Measurements from ENCODE around the gene EHD1. TPM values are rescaled to one million over a fixed set of nuclear protein-coding genes. Genes with fewer than 3 reads are reported as not detected.

EHD1 gene
- total and polyA plus RNA-seq, 2 of the 8 experiments (the other 6 are each of a cell fraction or from before 2014, with no cell fraction given), result 31.5 to 42.9 TPM

DNA sequence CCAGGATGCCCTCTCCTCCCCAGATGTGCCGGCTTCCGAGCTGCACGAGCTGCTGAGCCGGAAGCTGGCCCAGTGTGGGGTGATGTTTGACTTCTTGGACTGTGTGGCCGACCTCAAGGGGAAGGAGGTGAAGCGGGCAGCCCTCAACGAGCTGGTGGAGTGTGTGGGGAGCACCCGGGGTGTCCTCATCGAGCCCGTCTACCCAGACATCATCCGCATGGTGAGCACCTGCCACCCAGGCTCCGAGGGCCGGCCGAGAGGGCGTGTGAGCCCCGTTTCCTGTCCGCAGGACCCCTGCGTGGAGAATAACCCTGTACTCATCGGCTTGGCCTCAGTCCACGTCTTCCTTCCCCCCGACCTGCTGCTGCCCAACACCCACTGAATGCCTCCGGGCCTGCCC lies 48.3 kb upstream of the EHD1 start (continued):
- TF ChIP-seq, protein P1, sequence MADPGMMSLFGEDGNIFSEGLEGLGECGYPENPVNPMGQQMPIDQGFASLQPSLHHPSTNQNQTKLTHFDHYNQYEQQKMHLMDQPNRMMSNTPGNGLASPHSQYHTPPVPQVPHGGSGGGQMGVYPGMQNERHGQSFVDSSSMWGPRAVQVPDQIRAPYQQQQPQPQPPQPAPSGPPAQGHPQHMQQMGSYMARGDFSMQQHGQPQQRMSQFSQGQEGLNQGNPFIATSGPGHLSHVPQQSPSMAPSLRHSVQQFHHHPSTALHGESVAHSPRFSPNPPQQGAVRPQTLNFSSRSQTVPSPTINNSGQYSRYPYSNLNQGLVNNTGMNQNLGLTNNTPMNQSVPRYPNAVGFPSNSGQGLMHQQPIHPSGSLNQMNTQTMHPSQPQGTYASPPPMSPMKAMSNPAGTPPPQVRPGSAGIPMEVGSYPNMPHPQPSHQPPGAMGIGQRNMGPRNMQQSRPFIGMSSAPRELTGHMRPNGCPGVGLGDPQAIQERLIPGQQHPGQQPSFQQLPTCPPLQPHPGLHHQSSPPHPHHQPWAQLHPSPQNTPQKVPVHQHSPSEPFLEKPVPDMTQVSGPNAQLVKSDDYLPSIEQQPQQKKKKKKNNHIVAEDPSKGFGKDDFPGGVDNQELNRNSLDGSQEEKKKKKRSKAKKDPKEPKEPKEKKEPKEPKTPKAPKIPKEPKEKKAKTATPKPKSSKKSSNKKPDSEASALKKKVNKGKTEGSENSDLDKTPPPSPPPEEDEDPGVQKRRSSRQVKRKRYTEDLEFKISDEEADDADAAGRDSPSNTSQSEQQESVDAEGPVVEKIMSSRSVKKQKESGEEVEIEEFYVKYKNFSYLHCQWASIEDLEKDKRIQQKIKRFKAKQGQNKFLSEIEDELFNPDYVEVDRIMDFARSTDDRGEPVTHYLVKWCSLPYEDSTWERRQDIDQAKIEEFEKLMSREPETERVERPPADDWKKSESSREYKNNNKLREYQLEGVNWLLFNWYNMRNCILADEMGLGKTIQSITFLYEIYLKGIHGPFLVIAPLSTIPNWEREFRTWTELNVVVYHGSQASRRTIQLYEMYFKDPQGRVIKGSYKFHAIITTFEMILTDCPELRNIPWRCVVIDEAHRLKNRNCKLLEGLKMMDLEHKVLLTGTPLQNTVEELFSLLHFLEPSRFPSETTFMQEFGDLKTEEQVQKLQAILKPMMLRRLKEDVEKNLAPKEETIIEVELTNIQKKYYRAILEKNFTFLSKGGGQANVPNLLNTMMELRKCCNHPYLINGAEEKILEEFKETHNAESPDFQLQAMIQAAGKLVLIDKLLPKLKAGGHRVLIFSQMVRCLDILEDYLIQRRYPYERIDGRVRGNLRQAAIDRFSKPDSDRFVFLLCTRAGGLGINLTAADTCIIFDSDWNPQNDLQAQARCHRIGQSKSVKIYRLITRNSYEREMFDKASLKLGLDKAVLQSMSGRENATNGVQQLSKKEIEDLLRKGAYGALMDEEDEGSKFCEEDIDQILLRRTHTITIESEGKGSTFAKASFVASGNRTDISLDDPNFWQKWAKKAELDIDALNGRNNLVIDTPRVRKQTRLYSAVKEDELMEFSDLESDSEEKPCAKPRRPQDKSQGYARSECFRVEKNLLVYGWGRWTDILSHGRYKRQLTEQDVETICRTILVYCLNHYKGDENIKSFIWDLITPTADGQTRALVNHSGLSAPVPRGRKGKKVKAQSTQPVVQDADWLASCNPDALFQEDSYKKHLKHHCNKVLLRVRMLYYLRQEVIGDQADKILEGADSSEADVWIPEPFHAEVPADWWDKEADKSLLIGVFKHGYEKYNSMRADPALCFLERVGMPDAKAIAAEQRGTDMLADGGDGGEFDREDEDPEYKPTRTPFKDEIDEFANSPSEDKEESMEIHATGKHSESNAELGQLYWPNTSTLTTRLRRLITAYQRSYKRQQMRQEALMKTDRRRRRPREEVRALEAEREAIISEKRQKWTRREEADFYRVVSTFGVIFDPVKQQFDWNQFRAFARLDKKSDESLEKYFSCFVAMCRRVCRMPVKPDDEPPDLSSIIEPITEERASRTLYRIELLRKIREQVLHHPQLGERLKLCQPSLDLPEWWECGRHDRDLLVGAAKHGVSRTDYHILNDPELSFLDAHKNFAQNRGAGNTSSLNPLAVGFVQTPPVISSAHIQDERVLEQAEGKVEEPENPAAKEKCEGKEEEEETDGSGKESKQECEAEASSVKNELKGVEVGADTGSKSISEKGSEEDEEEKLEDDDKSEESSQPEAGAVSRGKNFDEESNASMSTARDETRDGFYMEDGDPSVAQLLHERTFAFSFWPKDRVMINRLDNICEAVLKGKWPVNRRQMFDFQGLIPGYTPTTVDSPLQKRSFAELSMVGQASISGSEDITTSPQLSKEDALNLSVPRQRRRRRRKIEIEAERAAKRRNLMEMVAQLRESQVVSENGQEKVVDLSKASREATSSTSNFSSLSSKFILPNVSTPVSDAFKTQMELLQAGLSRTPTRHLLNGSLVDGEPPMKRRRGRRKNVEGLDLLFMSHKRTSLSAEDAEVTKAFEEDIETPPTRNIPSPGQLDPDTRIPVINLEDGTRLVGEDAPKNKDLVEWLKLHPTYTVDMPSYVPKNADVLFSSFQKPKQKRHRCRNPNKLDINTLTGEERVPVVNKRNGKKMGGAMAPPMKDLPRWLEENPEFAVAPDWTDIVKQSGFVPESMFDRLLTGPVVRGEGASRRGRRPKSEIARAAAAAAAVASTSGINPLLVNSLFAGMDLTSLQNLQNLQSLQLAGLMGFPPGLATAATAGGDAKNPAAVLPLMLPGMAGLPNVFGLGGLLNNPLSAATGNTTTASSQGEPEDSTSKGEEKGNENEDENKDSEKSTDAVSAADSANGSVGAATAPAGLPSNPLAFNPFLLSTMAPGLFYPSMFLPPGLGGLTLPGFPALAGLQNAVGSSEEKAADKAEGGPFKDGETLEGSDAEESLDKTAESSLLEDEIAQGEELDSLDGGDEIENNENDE (IDR thresholded peaks at IDR 0.05; ENCODE audit: insufficient replicate concordance, low read length), result no peak
- TF ChIP-seq ATF3 (IDR thresholded peaks at IDR 0.05; ENCODE audit: insufficient read depth, low read depth, low read length), result no peak
- TF ChIP-seq E2F6 (IDR thresholded peaks at IDR 0.05), result no peak
- no peak for TF ChIP-seq MAFK (IDR thresholded peaks at IDR 0.05; ENCODE audit: low read depth, low read length)
- no peak for TF ChIP-seq SIRT6 (IDR thresholded peaks at IDR 0.05; ENCODE audit: low read length)
- no peak for TF ChIP-seq SP4 (IDR thresholded peaks at IDR 0.05; ENCODE audit: low read length)
- no peak for TF ChIP-seq SUZ12 (IDR thresholded peaks at IDR 0.05; ENCODE audit: low read length)
- no peak for TF ChIP-seq BRCA1 (IDR thresholded peaks at IDR 0.05; ENCODE audit: low read depth, low read length)
- TF ChIP-seq, protein P2, sequence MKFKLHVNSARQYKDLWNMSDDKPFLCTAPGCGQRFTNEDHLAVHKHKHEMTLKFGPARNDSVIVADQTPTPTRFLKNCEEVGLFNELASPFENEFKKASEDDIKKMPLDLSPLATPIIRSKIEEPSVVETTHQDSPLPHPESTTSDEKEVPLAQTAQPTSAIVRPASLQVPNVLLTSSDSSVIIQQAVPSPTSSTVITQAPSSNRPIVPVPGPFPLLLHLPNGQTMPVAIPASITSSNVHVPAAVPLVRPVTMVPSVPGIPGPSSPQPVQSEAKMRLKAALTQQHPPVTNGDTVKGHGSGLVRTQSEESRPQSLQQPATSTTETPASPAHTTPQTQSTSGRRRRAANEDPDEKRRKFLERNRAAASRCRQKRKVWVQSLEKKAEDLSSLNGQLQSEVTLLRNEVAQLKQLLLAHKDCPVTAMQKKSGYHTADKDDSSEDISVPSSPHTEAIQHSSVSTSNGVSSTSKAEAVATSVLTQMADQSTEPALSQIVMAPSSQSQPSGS (IDR thresholded peaks at IDR 0.05; ENCODE audit: low read length), result no peak
